Fibroblast of lung (primary cell): ENCODE data around the gene UNKL. TPM values are rescaled to one million over a fixed set of nuclear protein-coding genes. Genes with fewer than 3 reads are reported as not detected.

Source experiments
- DNase-seq, 2 donors: peaks; one replicate each; pipeline versions ENCODE4 v3.0.0 to v3.0.0-alpha.2; 2010; ENCODE audit warnings: low read depth in 2 of 2
- H2AFZ ChIP-seq: 2 replicates; pipeline ENCODE4 v1.5.1; 2012; ENCODE audit warnings: low read length, control low read depth, inconsistent platforms
- H3K27ac ChIP-seq: 2 replicates; pipeline ENCODE4 v1.5.1; 2011; ENCODE audit warnings: low read length, control low read depth; ENCODE audit not compliant: insufficient read depth
- H3K27me3 ChIP-seq: 2 replicates; pipeline ENCODE4 v1.5.1; 2011; ENCODE audit warnings: mild to moderate bottlenecking, low read length; ENCODE audit not compliant: control insufficient read depth, insufficient read depth
- H3K36me3 ChIP-seq: 2 replicates; pipeline ENCODE4 v1.5.1; 2011; ENCODE audit warnings: low read length; ENCODE audit not compliant: control insufficient read depth, insufficient read depth
- H3K4me1 ChIP-seq: 2 replicates; pipeline ENCODE4 v1.5.1; 2011; ENCODE audit warnings: low read length; ENCODE audit not compliant: control insufficient read depth, insufficient read depth; ENCODE audit errors: extremely low read depth
- H3K4me2 ChIP-seq: 2 replicates; pipeline ENCODE4 v1.5.1; 2011; ENCODE audit warnings: low read length, control low read depth; ENCODE audit not compliant: insufficient read depth; ENCODE audit errors: extremely low read depth
- H3K4me3 ChIP-seq, 4 experiments: fragments of 200-600 bp in 1 of 4; sonication (generic) in 1 of 4; replicated peaks in 1 of 4; 2 replicates each; pipeline ENCODE4 v1.5.1; 2011 to 2016; ENCODE audit warnings: low read length in 4 of 4, low read depth in 3 of 4, mild to moderate bottlenecking in 3 of 4, control low read depth in 2 of 4, inconsistent platforms in 1 of 4, mixed read lengths in 1 of 4; ENCODE audit not compliant: insufficient read depth in 1 of 4; ENCODE audit errors: control extremely low read depth in 1 of 4
- H3K79me2 ChIP-seq: 2 replicates; pipeline ENCODE4 v1.5.1; 2012; ENCODE audit warnings: mild to moderate bottlenecking, low read length, inconsistent platforms; ENCODE audit not compliant: control insufficient read depth, insufficient read depth
- H3K9ac ChIP-seq: 2 replicates; pipeline ENCODE4 v1.5.1; 2011; ENCODE audit warnings: mild to moderate bottlenecking, low read length, control low read depth; ENCODE audit not compliant: insufficient read depth
- H3K9me3 ChIP-seq: 2 replicates; pipeline ENCODE4 v1.5.1; 2012; ENCODE audit warnings: low read depth, low read length; ENCODE audit not compliant: control insufficient read depth, insufficient read depth
- H4K20me1 ChIP-seq: 2 replicates; pipeline ENCODE4 v1.5.1; 2011; ENCODE audit warnings: low read length; ENCODE audit not compliant: control insufficient read depth, insufficient read depth; ENCODE audit errors: extremely low read depth
- CTCF ChIP-seq, 2 donors: IDR thresholded peaks in 1 of 2; conservative IDR thresholded peaks in 1 of 2; 1 replicate in 1 of 2; 2 replicates in 1 of 2; pipeline ENCODE4 v1.5.1; 2011 to 2012; ENCODE audit warnings: low read length in 2 of 2, control low read depth in 1 of 2, inconsistent platforms in 1 of 2, low read depth in 1 of 2, mild to moderate bottlenecking in 1 of 2
- EZH2 ChIP-seq: IDR thresholded peaks from 2 replicates; pipeline ENCODE4 v1.5.1; 2012; ENCODE audit warnings: low read length, control low read depth, mild to moderate bottlenecking; ENCODE audit errors: missing control alignments
- polyA plus RNA-seq, 2 donors: library from polyadenylated mRNA; depleted of rRNA in 1 of 2; stranded (reverse) in 1 of 2; unstranded in 1 of 2; fragments of >200 nt; gene quantifications; 2 replicates each; pipeline ENCODE4 v1.2.1, GENCODE V29; 2011 to 2012; ENCODE audit warnings: missing spikeins in 1 of 2
- total RNA-seq: library from RNA; depleted of rRNA; stranded (reverse); fragments of >200 nt; gene quantifications from 2 replicates; pipeline ENCODE4 v1.2.1, GENCODE V29; 2014

Gene UNKL
- total and polyA plus RNA-seq, 2 donors (not counting 1 experiment from before 2014, with no cell fraction given), result 4.3 to 6.3 TPM

GRCh38 chr16:1379304-1380076, 35.0 kb downstream of the UNKL start:
- Histone ChIP-seq H3K9me3 (no peaks in the 10 kb centered on the region), H3K27me3 (no peaks in the 10 kb centered on the region), H3K9ac (peak overlapping the region; percentile 71), H3K27ac (peak overlapping the region; percentile 86), H3K79me2 (no peaks in the 10 kb centered on the region), H3K36me3 (peaks cover 4% of the 10 kb centered on the region), H3K4me1 (no peaks in the 10 kb centered on the region), H3K4me3 (peak overlapping the region in 3 of 4 experiments; percentile 43 to 58 (median 47)), H3K4me2 (peak overlapping the region; percentile 66), H2AFZ (no peak overlapping the region), H4K20me1 (no peaks in the 10 kb centered on the region)
- peak; percentile 39 to 44 for DNase-seq
- TF ChIP-seq CTCF (conservative IDR thresholded peaks at IDR 0.05 in 1 of 2, IDR thresholded peaks at IDR 0.05 in 1 of 2; ENCODE audit: low read depth in 1 of 2, low read length in 2 of 2) (no peak), EZH2 (no peak)

DNA sequence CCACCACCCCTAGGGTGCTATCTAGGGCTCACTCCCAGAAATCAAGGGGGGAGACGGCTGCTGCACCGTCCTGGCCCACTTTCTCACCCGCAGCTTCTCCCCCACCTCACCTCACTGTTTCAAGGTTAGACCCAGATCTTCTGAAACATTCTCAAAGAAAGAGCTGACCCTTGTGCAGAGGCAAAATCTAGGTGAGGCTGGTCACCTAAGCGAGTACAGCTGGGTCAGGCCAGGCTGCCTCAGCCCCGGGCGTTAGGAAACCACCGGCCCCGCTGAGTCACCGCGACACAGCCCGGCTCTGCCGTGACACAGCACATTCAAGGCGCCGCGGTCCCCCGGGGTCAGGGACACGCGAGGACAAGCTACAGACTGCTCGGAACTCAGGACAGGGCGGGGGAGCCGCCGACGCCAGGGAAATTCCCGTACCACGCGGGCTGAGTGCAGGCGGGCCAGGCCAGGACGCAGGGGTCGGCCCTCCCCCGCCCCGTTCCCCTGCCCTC, 35.6 kb downstream of the UNKL start:
- peak overlapping the region; percentile 86 for H3K27ac ChIP-seq
- H3K9me3 ChIP-seq, result no peaks in the 10 kb centered on the region
- no peak for TF ChIP-seq CTCF (conservative IDR thresholded peaks at IDR 0.05 in 1 of 2, IDR thresholded peaks at IDR 0.05 in 1 of 2; ENCODE audit: low read depth in 1 of 2, low read length in 2 of 2)
- TF ChIP-seq EZH2, result no peak
- H4K20me1 ChIP-seq, result no peaks in the 10 kb centered on the region
- no peaks in the 10 kb centered on the region for H3K4me1 ChIP-seq
- H3K9ac ChIP-seq, result peak overlapping the region; percentile 71
- peaks cover 4% of the 10 kb centered on the region for H3K36me3 ChIP-seq
- peak overlapping the region; percentile 66 for H3K4me2 ChIP-seq
- H2AFZ ChIP-seq, result no peak overlapping the region
- DNase-seq, result peak; percentile 50 to 65
- peak overlapping the region; percentile 30 to 58 (median 45) for H3K4me3 ChIP-seq
- H3K79me2 ChIP-seq, result no peaks in the 10 kb centered on the region
- H3K27me3 ChIP-seq, result no peaks in the 10 kb centered on the region

GRCh38 chr16:1378087-1378803, 36.3 kb downstream of the UNKL start:
- Histone ChIP-seq H3K36me3 (peaks cover 4% of the 10 kb centered on the region), H3K79me2 (no peaks in the 10 kb centered on the region), H3K9ac (no peak overlapping the region), H3K27ac (peak overlapping the region; percentile 86), H3K9me3 (no peaks in the 10 kb centered on the region), H3K4me2 (peak overlapping the region; percentile 66), H2AFZ (no peak overlapping the region), H3K4me3 (peak overlapping the region in 2 of 4 experiments; percentile 30 to 58), H3K27me3 (no peaks in the 10 kb centered on the region), H3K4me1 (no peaks in the 10 kb centered on the region), H4K20me1 (no peaks in the 10 kb centered on the region)
- TF ChIP-seq EZH2, result no peak
- TF ChIP-seq CTCF (conservative IDR thresholded peaks at IDR 0.05 in 1 of 2, IDR thresholded peaks at IDR 0.05 in 1 of 2; ENCODE audit: low read depth in 1 of 2, low read length in 2 of 2), result no peak
- no peak for DNase-seq
